Ramos (cell line): Measurements from ENCODE around the gene HOGA1.
"Not testable (repeated sequence)": the region's sequence is repeated elsewhere in the genome, so short reads cannot be mapped to it uniquely, and the experiment has no call there.

Source experiments
- in situ Hi-C: fragments of 300-500 bp; cut with MboI; formaldehyde crosslinking; loops from one replicate; pipeline ENCODE4 v1.14.3; 2022; ENCODE audit warnings: low sequenced_read_pairs; ENCODE audit not compliant: unreplicated experiment

Gene HOGA1

GRCh38 chr10:97576487-97576886, 7.7 kb upstream of the HOGA1 start:
- in situ Hi-C loops, result not testable (repeated sequence)

- in situ Hi-C loops, result no loop called here
Observed at GRCh38 chr10:97577701-97578100, 6.5 kb upstream of the HOGA1 start.

- in situ Hi-C loops, result no loop called here
Observed at GRCh38 chr10:97578171-97578844, 5.9 kb upstream of the HOGA1 start.

- in situ Hi-C loops, result no loop called here
Observed at GRCh38 chr10:97580421-97581367, 3.5 kb upstream of the HOGA1 start.

GRCh38 chr10:97582169-97582568, 2.0 kb upstream of the HOGA1 start:
- in situ Hi-C loops, result no loop called here

- in situ Hi-C loops, result no loop called here
Observed at GRCh38 chr10:97583476-97583875, 713 bp upstream of the HOGA1 start.

GRCh38 chr10:97584798-97585438, 729 bp downstream of the HOGA1 start:
- in situ Hi-C loops, result no loop called here

GRCh38 chr10:97585439-97585811, 1.2 kb downstream of the HOGA1 start:
- in situ Hi-C loops, result no loop called here

GRCh38 chr10:97587183-97587582, 3.0 kb downstream of the HOGA1 start:
- in situ Hi-C loops, result no loop called here

- in situ Hi-C loops, result no loop called here
Observed at GRCh38 chr10:97589479-97589878, 5.3 kb downstream of the HOGA1 start, which contains the start of gene C10orf62. C10orf62 (plus strand) TSS chr10:97589721; CDS start chr10:97589898, 177 bp downstream.

- in situ Hi-C loops, result no loop called here
Observed at GRCh38 chr10:97590082-97590747, 6.0 kb downstream of the HOGA1 start.

- in situ Hi-C loops, result no loop called here
Observed at GRCh38 chr10:97590748-97591495, 6.7 kb downstream of the HOGA1 start.

GRCh38 chr10:97593421-97593820, 9.2 kb downstream of the HOGA1 start:
- in situ Hi-C loops, result no loop called here

GRCh38 chr10:97596101-97597082, 12.2 kb downstream of the HOGA1 start:
- in situ Hi-C loops, result no loop called here

GRCh38 chr10:97597778-97598177, 13.6 kb downstream of the HOGA1 start:
- in situ Hi-C loops, result no loop called here

GRCh38 chr10:97598407-97599271, 14.4 kb downstream of the HOGA1 start:
- in situ Hi-C loops, result no loop called here

- in situ Hi-C loops, result no loop called here
Observed at GRCh38 chr10:97599272-97599619, 15.1 kb downstream of the HOGA1 start.

GRCh38 chr10:97600616-97601015, 16.4 kb downstream of the HOGA1 start:
- in situ Hi-C loops, result no loop called here
